Activated CD4-positive, CD25-positive, alpha-beta regulatory T cell treated with anti-CD3 and anti-CD28 coated beads, Interleukin-2, amount 50 U/mL, for 72 hours (primary cell): Measurements from ENCODE around the gene PGK1.
"Not testable (repeated sequence)": the region's sequence is repeated elsewhere in the genome, so short reads cannot be mapped to it uniquely, and the experiment has no call there.

ENCODE experiments used
- DNase-seq: peaks from one replicate; pipeline ENCODE4 v3.0.0; 2021

The PGK1 gene

DNA sequence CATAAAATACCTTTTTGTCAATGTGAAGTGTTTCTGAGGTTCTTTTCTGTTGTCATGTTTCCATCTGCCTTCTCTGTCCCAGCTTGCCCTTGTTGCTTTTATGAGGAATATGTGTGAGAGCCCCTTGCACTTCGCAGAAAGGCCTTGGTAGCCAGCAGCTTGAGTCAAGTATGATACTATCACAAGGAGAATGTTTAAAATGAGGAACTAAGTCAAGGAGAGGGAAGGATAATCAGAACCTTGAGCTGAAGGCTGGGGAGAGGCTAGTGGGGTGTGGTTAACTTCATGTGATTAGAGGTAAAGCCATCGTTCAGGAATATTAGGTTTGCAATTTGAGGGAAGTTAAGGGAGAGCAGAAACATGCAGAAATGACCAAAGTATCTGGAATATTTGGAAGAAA lies 12.7 kb downstream of the PGK1 start:
- DNase-seq: no peak

DNA sequence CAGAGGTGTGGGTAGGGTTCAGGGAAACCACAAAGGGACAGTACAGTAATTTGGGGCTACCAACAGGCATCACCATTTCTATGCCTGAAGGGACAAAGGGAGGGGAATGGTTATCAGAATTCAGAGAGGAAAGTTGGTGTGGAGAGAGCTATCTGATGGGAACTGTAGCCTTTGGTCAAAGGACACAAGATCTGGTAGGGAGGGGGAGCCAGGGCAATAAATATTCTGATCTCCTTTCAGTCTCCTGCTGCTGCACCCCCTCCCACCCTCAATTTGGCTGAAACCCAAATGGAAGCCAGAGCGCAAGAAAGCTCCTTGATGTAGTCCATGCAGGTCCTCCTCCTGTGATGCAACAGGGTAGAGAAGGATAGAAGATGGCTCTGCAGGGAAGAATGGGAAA lies 14.6 kb downstream of the PGK1 start:
- DNase-seq: no peak

DNA sequence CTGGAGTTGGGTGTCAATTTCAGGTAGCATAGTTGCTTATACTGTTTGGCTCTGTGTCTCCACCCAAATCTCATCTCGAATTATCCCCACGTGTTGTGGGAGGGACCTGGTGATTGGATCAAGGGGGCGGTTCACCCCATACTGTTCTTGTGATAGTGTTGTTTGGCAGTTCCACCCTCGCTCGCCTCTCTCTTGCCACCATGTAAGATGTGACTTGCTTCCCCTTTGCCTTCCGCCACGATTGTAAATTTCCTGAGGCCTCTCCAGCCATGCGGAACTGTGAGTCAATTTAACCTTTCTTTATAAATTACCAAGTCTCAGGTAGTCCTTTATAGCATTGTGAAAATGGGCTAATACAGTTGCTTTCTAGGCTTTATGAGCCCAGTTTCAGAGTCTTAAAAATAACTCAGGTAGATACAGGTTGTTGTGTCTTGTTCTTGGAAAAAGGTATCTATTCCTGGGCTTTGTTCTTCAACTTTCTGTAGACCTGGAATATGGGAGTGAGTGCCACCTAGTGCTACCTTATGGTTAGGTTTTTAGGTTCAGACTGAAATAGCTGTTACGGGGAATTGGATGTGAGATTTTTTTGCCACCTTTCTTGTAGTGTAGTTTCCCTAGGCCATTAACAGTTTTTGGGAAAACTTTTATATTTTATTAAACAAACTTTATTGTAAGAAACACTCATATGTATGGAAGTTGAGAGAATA lies 15.6 kb downstream of the PGK1 start:
- no peak for DNase-seq

DNA sequence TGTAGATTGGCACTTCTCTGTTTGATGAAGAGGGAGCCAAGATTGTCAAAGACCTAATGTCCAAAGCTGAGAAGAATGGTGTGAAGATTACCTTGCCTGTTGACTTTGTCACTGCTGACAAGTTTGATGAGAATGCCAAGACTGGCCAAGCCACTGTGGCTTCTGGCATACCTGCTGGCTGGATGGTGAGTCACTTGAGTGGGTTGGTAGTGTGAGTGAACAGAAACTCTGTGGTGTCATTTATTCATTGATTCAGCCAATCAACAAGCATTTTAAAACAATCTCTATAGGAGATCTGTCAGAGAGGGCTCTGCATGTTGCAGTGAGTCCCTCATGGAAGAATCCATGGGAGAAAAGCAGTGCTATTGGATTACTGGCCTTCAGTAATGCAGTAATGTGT lies 19.1 kb downstream of the PGK1 start:
- no peak for DNase-seq

DNA sequence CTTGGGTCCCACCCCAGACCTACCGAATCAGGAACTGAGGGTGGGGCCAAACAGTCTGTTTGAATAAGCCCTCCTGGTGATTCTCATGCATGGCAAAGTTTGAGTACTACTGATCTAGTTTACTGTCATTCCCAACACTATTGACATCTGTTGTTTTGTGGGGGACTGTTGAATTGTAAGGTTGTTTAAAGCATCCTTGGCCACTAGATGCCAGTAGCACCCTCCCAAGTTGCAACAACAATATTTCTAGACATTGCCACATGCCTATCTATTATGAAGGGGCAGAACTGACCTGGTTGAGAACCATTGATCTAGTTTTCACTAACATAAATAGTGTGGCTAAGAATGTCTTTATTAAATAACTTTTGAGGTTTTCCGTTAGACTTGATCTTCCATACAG lies 20.3 kb downstream of the PGK1 start:
- DNase-seq: no peak

DNA sequence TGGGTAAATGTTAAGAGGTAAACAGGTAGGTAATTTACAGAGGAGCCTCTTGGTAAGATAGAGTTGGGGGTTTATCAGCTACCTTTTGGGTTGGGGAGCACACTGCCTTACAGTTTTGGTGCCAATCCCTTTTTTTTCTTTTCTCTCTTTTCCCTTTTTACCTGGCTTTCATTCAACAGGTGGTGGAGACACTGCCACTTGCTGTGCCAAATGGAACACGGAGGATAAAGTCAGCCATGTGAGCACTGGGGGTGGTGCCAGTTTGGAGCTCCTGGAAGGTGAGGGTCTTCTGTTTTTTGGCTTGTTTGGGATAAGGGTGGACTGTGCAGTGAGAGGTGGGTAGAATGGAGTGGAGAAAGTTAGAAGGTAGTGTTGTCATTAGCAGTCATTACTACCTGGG lies 21.1 kb downstream of the PGK1 start:
- no peak for DNase-seq

DNA sequence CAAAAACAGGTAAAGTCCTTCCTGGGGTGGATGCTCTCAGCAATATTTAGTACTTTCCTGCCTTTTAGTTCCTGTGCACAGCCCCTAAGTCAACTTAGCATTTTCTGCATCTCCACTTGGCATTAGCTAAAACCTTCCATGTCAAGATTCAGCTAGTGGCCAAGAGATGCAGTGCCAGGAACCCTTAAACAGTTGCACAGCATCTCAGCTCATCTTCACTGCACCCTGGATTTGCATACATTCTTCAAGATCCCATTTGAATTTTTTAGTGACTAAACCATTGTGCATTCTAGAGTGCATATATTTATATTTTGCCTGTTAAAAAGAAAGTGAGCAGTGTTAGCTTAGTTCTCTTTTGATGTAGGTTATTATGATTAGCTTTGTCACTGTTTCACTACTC lies 21.7 kb downstream of the PGK1 start:
- DNase-seq: not testable (repeated sequence)

DNA sequence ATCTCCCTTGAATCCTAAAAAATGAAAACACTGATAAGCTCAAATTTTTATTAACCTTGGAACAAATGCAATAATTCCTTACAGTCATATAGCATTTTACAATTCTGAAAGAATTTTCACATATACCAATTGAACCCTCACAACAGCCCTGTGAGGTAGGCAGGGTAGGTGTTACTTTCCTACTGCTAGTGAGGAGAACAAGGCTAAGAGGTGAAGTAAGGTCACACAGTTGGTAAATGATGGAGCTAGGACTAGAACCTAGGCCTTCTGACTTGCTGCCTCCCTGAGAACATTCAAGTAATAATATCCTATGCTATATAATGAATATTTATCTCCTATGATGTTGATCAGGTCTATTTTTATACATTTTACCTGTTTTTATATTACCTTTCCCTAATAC lies 25.7 kb downstream of the PGK1 start:
- DNase-seq: no peak

DNA sequence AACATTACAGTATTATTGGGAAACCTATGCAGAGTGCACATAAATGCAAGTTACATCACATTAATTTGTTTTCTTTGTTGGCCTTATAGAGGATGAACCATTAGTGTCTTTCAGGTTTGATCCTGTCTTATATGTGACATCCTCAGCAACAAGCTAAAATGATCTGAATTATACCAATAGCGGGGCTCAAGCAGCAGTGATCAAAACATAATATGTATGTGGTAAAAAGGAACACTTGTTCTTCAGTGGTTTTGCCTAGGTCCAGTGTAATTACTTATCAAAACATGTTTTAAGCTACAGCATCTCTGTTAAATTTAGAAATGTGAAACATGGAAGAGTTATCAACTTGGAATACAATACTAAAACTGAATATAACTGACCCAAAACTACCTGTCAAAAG lies 26.3 kb downstream of the PGK1 start:
- no peak for DNase-seq

DNA sequence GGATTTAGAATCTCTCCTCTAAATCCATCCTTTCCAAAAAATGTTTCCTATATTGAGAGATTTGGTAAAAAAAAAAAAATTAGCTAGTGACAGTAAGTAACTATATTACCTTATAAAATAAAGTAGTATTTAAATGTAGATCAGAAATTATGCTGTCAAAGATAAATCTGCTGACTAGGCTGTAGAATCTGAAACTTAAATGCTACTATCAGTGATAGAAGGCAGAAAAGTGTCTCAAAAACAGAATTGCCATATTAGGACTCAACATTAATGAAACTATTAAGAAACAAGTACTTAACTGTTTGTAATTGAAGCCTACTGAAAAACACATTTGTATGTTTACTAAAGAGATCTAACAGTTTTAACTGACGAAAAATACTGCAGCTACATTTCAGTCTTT lies 27.1 kb downstream of the PGK1 start:
- no peak for DNase-seq

DNA sequence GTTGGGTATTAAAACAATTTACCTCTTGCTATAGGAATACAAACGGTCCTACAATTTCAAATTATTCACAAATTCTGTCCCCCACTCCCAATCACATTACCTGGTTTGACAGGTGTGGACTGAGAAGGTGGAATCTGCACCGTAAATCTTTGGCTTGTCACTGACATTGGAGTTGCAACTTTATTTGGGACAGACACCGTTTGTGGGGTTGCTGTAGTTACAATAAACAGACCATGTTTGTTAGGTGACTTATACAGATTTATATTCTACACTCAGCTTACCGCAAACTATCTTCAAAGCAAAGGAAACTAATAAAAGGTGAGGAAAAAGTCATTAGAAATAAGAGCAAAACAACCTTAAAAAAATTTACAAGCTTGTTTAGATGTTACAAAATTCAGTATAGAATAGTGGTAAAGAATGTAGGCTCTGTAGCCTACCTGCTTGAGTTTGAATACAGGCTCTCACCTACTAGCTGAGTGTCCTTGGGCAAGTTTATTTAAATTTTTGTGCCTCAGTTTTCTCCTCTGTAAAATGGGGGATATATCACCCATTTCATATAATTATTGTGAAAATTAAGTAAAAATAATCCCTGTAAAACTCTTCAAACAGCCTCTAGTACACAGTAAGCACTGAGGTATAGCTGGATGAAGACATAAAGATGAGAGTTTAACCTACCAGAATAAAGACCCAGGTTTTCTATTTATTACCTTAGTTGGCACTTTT lies 29.4 kb downstream of the PGK1 start:
- DNase-seq: no peak

DNA sequence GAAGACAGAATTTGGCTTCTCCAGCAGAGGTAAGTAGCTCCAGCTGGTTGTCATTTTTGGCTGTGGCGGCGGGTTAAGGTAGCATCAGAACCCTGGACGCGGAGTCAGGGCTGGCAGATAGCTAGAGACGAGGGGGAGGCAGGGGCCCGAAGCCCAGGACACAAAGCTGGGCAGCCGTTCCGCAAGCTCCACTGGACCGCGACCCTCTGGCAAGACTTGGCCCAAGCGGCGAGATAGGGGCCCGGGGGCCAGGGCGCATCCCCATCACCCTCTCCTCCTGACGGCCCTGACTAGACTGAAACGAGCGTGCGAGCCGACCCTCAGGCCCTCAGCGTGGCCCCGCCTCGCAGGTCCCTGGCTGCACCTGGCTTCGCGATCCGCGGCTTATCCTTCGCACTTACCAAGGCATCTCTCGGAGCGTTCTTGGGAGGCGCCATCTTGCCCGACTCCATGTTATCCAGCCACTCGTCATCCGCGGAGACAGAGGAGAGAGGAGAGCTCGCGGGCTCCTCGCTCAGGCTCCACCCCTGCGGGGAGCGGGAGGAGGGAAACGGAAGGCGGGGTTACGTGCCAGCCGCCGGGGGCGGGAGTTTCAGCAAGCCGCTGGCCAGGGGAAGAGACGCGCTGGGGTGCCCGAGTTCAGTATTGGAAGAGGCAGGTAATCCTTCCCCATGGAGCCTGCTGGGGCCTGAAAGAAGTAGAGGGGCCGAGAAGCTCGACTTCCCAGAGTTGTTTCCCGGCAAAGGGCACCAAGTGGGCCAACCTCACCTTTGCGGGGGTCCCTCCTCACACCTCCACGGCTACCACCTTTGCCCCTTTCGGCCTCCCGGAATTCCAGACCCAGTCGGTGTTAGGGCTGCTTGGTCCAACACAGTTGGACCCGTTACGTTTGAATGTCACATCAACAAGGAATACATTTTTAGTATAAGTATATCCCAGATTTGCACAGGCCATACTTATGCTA lies 35.4 kb downstream of the PGK1 start, which contains the start of gene TAF9B:
TAF9B (minus strand) TSS at position 491 of the 964 bp plus-strand sequence; CDS start at position 452, 39 bp downstream.
- peak; percentile 82 for DNase-seq

DNA sequence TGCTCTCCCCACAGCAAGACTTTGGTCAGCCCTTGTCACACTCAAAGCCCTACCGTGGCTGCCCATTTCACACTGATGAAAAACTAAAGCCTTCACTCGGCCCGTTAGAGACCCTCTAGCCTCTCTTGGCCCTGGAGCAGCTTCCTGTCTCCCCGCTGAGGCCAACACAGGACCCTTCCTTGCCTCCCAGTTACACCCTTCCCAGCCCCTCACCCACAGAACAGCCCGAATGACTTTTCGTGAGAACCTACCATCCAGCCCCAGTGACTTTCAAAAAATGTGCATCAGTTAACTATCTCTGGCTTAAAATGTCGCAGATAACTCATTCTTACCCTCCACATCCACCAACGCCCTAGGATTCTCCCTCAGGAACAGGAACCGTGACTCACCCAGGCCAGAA lies 36.2 kb downstream of the PGK1 start:
- DNase-seq: no peak

DNA sequence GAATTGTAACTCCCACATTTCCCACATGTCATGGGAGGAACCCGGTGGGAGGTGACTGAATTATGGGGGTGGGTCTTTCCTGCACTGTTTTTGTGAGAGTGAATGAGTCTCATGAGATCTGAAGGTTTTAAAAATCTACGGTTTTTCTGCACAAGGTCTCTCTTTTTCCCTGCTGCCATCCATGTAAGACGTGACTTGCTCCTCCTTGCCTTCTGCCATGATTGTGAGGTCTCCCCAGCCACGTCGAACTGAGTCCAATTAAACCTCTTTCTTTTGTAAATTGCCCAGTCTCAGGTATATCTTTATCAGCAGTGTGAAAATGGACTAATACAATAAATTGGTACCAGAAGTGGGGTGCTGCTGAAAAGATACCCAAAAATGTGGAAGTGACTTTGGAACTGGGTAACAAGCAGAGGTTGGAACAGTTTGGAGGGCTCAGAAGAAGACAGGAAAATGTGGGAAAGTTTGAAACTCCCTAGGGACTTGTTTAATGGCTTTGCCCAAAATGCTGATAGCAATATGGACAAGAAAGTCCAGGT lies 43.0 kb downstream of the PGK1 start:
- DNase-seq: not testable (repeated sequence)

DNA sequence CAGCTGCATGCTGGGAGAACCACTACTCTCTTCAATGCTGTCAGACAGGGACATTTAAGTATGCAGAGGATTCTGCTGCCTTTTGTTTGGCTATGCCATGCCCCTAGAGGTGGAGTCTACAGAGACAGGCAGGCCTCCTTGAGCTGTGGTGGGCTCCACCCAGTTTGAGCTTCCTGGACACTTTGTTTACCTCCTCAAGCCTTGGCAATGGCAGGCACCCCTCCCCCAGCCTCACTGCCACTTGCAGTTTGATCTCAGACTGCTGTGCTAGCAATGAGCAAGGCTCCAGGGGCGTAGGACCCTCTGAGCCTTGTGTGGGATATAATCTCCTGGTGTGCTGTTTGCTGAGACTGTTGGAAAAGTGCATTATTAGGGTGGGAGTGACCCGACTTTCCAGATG lies 53.3 kb downstream of the PGK1 start:
- not testable (repeated sequence) for DNase-seq

DNA sequence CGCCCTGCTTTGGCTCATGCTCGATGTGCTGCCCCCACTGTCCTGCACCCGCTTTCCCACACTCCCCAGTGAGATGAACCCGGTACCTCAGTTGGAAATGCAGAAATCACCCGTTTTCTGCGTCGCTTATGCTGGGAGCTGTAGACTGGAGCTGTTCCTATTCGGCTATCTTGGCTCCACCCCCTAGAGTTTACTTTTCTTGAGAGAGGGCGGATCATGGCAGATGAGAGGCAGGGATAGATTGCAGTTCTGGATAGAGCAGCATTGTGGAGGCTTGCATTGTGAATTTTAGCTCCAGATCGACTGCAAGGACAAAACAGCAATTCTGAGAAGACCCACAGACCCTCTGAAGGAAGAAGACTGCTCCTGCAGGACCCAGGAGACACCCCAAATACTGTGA lies 53.8 kb downstream of the PGK1 start:
- not testable (repeated sequence) for DNase-seq

DNA sequence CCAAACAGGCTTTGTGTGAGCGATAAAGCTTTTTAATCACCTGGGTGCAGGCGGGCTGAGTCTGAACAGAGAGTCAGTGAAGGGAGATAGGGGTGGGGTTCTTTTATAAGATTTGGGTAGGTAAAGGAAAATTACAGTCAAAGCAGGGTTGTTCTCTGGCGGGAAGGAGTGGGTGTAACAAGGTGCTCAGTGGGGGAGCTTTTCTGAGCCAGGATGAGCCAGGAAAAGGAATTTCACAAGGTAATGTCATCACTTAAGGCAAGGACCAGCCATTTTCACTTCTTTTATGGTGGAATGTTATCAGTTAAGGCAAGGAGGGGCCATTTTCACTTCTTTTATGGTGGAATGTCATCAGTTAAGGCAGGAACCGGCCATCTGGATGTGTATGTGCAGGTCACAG lies 56.7 kb downstream of the PGK1 start:
- DNase-seq: not testable (repeated sequence)

DNA sequence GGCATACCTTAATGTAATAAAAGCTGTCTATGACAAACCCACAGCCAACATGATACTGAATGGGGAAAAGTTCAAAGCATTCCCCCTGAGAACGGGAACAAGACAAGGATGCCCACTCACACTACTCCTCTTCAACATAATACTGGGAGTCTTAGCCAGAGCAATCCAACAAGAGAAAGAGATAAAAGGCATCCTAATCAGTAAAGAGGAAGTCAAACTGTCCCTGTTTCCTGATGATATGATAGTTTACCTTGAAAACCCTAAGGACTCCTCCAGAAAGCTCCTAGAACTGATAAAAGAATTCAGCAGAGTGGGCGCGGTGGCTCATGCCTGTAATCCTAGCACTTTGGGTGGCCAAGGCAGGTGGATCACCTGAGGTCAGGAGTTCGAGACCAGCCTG lies 59.1 kb downstream of the PGK1 start:
- not testable (repeated sequence) for DNase-seq

DNA sequence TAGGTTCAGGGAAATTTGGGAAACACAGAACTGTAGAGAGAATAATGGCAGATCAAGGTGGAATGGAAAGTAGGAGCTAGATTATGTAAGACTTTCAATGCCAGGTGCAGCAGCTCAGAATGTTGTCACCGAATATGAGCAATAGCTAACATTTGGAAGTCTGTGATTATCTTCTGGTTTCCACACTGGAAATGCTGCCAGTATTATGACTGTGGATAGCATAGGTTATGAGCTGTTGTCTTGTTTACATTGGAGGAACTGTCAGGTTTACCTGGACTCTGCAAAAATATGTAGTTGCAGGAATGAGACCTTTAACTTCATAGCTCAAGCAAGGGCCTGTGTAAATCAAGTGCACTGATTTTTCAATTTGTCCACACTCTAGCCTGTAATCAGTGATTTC lies 61.4 kb downstream of the PGK1 start:
- DNase-seq: no peak

DNA sequence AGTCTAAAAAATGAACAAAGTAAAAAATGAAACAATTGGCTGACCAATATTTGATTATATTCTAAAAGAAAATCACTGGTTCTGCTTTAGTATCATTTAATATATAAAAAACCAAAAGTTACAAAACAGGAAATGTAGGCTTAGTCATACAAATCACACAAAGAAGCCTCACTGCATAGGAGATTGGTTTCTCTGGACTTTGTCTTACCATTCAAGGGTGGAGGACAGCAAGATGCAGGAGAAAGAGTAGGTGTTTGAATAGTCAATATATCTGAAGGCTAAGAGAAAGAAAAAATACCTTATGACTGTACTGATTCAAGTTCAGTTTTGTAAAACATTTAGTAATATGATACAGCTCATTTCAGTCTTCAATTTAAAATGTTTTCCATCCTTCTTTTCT lies 64.0 kb downstream of the PGK1 start:
- DNase-seq: no peak
